ENCODE data around the gene HNRNPA3. TPM values are rescaled to one million over a fixed set of nuclear protein-coding genes. Genes with fewer than 3 reads are reported as not detected.

The HNRNPA3 gene
- total RNA-seq, 2 experiments from 2014 or later, result 68.2 to 450 TPM

GRCh38 chr2:177263451-177264208 lies 51.0 kb downstream of the HNRNPA3 start:
- Histone ChIP-seq H3K4me2 (ENCODE audit: low read length) (peak overlapping the region; percentile 91), H3K36me3 (ENCODE audit: insufficient read depth, low read length) (peaks cover 31% of the 10 kb centered on the region), H3K79me2 (ENCODE audit: insufficient read depth, low read depth, low read length) (peaks cover 48% of the 10 kb centered on the region), H3K9me2 (ENCODE audit: insufficient read depth, low read length) (no peaks in the 10 kb centered on the region), H3K4me3 (ENCODE audit: low read depth, low read length, poor library complexity, severe bottlenecking) (peak overlapping the region; percentile 78), H3K9me3 (ENCODE audit: low read length) (no peaks in the 10 kb centered on the region), H4K20me1 (ENCODE audit: insufficient read depth, low read length) (peaks cover 26% of the 10 kb centered on the region), H3K4me1 (ENCODE audit: insufficient read depth, low read length, poor library complexity, severe bottlenecking) (peaks cover 38% of the 10 kb centered on the region), H3K27ac (ENCODE audit: low read depth, low read length, poor library complexity, severe bottlenecking) (peak overlapping the region; percentile 94), H2AFZ (ENCODE audit: low read length) (peak overlapping the region; percentile 12; the same call in 1 of the 2 replicates)
- DNase-seq (ENCODE audit: low spot score), result peak; percentile 97
- CTCF ChIA-PET (ENCODE audit: unreplicated experiment), result interaction anchor here (0.8 to 1.7 kb wide), 4 partner anchors 9 to 99 kb away, joined by 3 to 4 read pairs (median 4); no protein-coding TSS in a partner anchor
- POLR2A ChIA-PET, result interaction anchor here (0.7 to 5.2 kb wide), 13 partner anchors 9 to 365 kb away, joined by 3 to 52 read pairs (median 4); partner anchors contain the start of gene HNRNPA3
- TF ChIP-seq EZH2phosphoT487 (IDR thresholded peaks at IDR 0.05; ENCODE audit: borderline replicate concordance, low read depth, low read length) (no peak), CTCF (conservative IDR thresholded peaks at IDR 0.05; ENCODE audit: low read length) (peak; percentile 82)
- BruUV-seq (replicated peaks), result no TSS peak
- intact Hi-C loops (cut with micrococcal nuclease; ENCODE audit: unreplicated experiment), result loop anchor here (1.0 to 10.0 kb wide), 6 partner anchors 33 to 1191 kb away; partner anchors contain the start of genes HNRNPA3, PJVK and PRKRA

GRCh38 chr2:177264209-177264692 lies 51.7 kb downstream of the HNRNPA3 start:
- Histone ChIP-seq H3K4me1 (ENCODE audit: insufficient read depth, low read length, poor library complexity, severe bottlenecking) (peaks cover 38% of the 10 kb centered on the region), H3K79me2 (ENCODE audit: insufficient read depth, low read depth, low read length) (peaks cover 42% of the 10 kb centered on the region), H3K36me3 (ENCODE audit: insufficient read depth, low read length) (peaks cover 25% of the 10 kb centered on the region), H3K9me3 (ENCODE audit: low read length) (no peaks in the 10 kb centered on the region), H2AFZ (ENCODE audit: low read length) (peak overlapping the region; percentile 3; the same call in 1 of the 2 replicates), H3K4me3 (ENCODE audit: low read depth, low read length, poor library complexity, severe bottlenecking) (peak overlapping the region; percentile 78), H3K9me2 (ENCODE audit: insufficient read depth, low read length) (no peaks in the 10 kb centered on the region), H3K4me2 (ENCODE audit: low read length) (peak overlapping the region; percentile 91), H4K20me1 (ENCODE audit: insufficient read depth, low read length) (peaks cover 26% of the 10 kb centered on the region), H3K27ac (ENCODE audit: low read depth, low read length, poor library complexity, severe bottlenecking) (peak overlapping the region; percentile 94)
- CTCF ChIA-PET (ENCODE audit: unreplicated experiment), result interaction anchor here (0.9 to 1.7 kb wide), 6 partner anchors 22 to 99 kb away, joined by 3 to 4 read pairs (median 4); no protein-coding TSS in a partner anchor
- intact Hi-C loops (cut with micrococcal nuclease; ENCODE audit: unreplicated experiment), result loop anchor here (1.0 to 10.0 kb wide), 3 partner anchors 37 to 1191 kb away; partner anchors contain the start of genes PJVK and PRKRA
- TF ChIP-seq CTCF (conservative IDR thresholded peaks at IDR 0.05; ENCODE audit: low read length) (no peak), EZH2phosphoT487 (IDR thresholded peaks at IDR 0.05; ENCODE audit: borderline replicate concordance, low read depth, low read length) (no peak)
- POLR2A ChIA-PET, result interaction anchor here (0.9 to 5.2 kb wide), 17 partner anchors 9 to 365 kb away, joined by 3 to 52 read pairs (median 4); partner anchors contain the start of gene HNRNPA3
- no peak for DNase-seq (ENCODE audit: low spot score)
- BruUV-seq (replicated peaks), result no TSS peak

All from OCI-LY7 (cell line).